ENCODE results near the gene PIK3AP1. TPM values are rescaled to one million over a fixed set of nuclear protein-coding genes. Genes with fewer than 3 reads are reported as not detected.

The PIK3AP1 gene
- polyA plus RNA-seq, 1 experiment: 0.04 TPM

- no peak for DNase-seq (ENCODE audit: low read depth)
- no peaks in the 10 kb centered on the region for H3K27me3 ChIP-seq (ENCODE audit: control insufficient read depth, insufficient read depth, low read length)
- POLR2A ChIA-PET: no interaction called here
- H3K36me3 ChIP-seq (ENCODE audit: control insufficient read depth, insufficient read depth, low read length): no peaks in the 10 kb centered on the region
- H3K4me3 ChIP-seq (ENCODE audit: low read depth, low read length): no peak overlapping the region
- TF ChIP-seq, protein P1, sequence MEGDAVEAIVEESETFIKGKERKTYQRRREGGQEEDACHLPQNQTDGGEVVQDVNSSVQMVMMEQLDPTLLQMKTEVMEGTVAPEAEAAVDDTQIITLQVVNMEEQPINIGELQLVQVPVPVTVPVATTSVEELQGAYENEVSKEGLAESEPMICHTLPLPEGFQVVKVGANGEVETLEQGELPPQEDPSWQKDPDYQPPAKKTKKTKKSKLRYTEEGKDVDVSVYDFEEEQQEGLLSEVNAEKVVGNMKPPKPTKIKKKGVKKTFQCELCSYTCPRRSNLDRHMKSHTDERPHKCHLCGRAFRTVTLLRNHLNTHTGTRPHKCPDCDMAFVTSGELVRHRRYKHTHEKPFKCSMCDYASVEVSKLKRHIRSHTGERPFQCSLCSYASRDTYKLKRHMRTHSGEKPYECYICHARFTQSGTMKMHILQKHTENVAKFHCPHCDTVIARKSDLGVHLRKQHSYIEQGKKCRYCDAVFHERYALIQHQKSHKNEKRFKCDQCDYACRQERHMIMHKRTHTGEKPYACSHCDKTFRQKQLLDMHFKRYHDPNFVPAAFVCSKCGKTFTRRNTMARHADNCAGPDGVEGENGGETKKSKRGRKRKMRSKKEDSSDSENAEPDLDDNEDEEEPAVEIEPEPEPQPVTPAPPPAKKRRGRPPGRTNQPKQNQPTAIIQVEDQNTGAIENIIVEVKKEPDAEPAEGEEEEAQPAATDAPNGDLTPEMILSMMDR (IDR thresholded peaks at IDR 0.05; ENCODE audit: insufficient read depth, low read depth, low read length): no peak
- CTCF ChIA-PET: interaction anchor here (0.7 to 1.6 kb wide), 3 partner anchors 18 to 209 kb away, joined by 3 to 4 read pairs (median 3); no protein-coding TSS in a partner anchor
Measured at GRCh38 chr10:96584474-96584873, 135.8 kb downstream of the PIK3AP1 start.

DNA sequence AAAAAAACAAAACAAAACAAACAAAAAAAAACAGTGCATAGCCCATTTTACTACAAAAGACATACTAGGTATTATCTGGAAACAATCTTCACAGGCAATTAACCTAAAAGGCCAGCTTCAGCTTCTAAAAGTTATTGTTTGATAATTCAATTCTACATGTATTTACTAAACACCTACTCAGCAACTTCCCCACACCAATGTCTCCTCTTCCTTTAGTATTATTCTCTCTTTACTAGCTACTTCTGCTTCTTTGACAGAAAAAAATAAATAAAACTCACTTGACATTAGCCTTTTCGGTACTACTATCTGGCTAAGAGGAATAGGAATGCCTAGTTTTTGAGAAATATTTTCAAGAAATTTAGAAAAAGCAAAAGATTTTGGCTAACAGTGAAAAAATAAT, 136.3 kb downstream of the PIK3AP1 start:
- no peak overlapping the region for H3K4me3 ChIP-seq (ENCODE audit: low read depth, low read length)
- no peaks in the 10 kb centered on the region for H3K36me3 ChIP-seq (ENCODE audit: control insufficient read depth, insufficient read depth, low read length)
- ChIA-PET POLR2A (no interaction called here), CTCF (interaction anchor here (0.7 to 1.6 kb wide), 3 partner anchors 17 to 208 kb away, joined by 3 to 4 read pairs (median 3); no protein-coding TSS in a partner anchor)
- TF ChIP-seq, protein P1 (IDR thresholded peaks at IDR 0.05; ENCODE audit: insufficient read depth, low read depth, low read length): no peak
- DNase-seq (ENCODE audit: low read depth): no peak
- H3K27me3 ChIP-seq (ENCODE audit: control insufficient read depth, insufficient read depth, low read length): no peaks in the 10 kb centered on the region

GRCh38 chr10:96579133-96579532, 141.2 kb downstream of the PIK3AP1 start:
- POLR2A ChIA-PET: no interaction called here
- no peak for DNase-seq (ENCODE audit: low read depth)
- Histone ChIP-seq H3K27me3 (ENCODE audit: control insufficient read depth, insufficient read depth, low read length) (no peaks in the 10 kb centered on the region), H3K36me3 (ENCODE audit: control insufficient read depth, insufficient read depth, low read length) (peaks cover 1% of the 10 kb centered on the region; the same call in 1 of the 2 replicates), H3K4me3 (ENCODE audit: low read depth, low read length) (no peak overlapping the region)
- TF ChIP-seq, protein P1 (IDR thresholded peaks at IDR 0.05; ENCODE audit: insufficient read depth, low read depth, low read length): no peak
- CTCF ChIA-PET: interaction anchor here (0.8 kb wide), 1 partner anchor 11 kb away, joined by 3 read pairs; no protein-coding TSS in a partner anchor

DNA sequence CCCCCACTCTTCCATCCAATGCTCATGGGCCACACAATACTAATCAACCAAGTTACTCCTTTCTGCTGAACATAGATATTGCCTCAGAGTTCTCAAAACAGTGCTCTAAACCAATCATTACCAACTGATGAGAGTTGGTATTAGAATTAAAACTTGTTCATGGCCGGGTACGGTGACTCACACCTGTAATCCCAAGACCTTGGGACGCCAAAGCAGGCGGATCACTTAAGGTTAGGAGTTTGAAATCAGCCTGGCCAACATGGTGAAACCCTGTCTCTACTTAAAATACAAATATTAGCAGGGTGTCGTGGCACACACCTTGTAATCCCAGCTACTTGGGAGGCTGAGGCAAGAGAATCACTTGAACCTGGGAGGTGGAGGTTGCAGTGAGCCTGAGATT, 141.7 kb downstream of the PIK3AP1 start:
- Histone ChIP-seq H3K4me3 (ENCODE audit: low read depth, low read length) (no peak overlapping the region), H3K27me3 (ENCODE audit: control insufficient read depth, insufficient read depth, low read length) (no peaks in the 10 kb centered on the region), H3K36me3 (ENCODE audit: control insufficient read depth, insufficient read depth, low read length) (peaks cover 1% of the 10 kb centered on the region; the same call in 1 of the 2 replicates)
- ChIA-PET POLR2A (no interaction called here), CTCF (no interaction called here)
- DNase-seq (ENCODE audit: low read depth): no peak
- TF ChIP-seq, protein P1 (IDR thresholded peaks at IDR 0.05; ENCODE audit: insufficient read depth, low read depth, low read length): no peak

DNA sequence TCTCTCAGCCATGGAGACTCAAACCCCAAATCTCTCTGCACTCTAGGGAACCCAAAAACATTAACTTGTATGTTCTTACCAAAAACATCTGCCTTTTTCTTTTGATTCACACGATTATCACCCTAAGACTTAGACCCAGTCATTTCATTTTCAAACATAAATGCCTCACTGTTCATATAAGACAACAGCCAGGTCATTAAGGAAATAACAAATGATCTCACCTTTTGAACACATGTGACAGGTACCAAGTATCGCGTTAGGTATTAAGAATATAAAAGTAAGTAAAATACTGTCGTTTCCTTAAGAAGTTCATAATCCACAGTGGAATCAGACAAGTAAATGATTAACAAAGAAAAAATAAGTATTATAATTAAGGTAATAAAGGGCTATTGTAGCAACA, 142.3 kb downstream of the PIK3AP1 start:
- Histone ChIP-seq H3K4me3 (ENCODE audit: low read depth, low read length) (no peak overlapping the region), H3K27me3 (ENCODE audit: control insufficient read depth, insufficient read depth, low read length) (no peaks in the 10 kb centered on the region), H3K36me3 (ENCODE audit: control insufficient read depth, insufficient read depth, low read length) (peaks cover 1% of the 10 kb centered on the region; the same call in 1 of the 2 replicates)
- no peak for DNase-seq (ENCODE audit: low read depth)
- ChIA-PET CTCF (no interaction called here), POLR2A (no interaction called here)
- TF ChIP-seq, protein P1 (IDR thresholded peaks at IDR 0.05; ENCODE audit: insufficient read depth, low read depth, low read length): no peak
